Keratinocyte (primary cell): Measurements from ENCODE around the gene MOB3B.

Source experiments
- EZH2 ChIP-seq: IDR thresholded peaks from one replicate; pipeline ENCODE4 v1.6.1; 2012; ENCODE audit warnings: inconsistent platforms, mild to moderate bottlenecking, low read length, moderate library complexity
- TF ChIP-seq, protein P1 (sequence below), 3 experiments: IDR thresholded peaks in 1 of 3; conservative IDR thresholded peaks in 1 of 3; optimal IDR thresholded peaks in 1 of 3; 2 replicates in 2 of 3; 3 replicates in 1 of 3; pipeline versions ENCODE3 to v1.5.1; 2011; ENCODE audit warnings: low read length in 3 of 3, mild to moderate bottlenecking in 3 of 3, moderate library complexity in 2 of 3, control low read depth in 1 of 3, inconsistent platforms in 1 of 3; ENCODE audit not compliant: insufficient read depth in 2 of 3; ENCODE audit errors: extremely low read depth in 1 of 3

DNA sequence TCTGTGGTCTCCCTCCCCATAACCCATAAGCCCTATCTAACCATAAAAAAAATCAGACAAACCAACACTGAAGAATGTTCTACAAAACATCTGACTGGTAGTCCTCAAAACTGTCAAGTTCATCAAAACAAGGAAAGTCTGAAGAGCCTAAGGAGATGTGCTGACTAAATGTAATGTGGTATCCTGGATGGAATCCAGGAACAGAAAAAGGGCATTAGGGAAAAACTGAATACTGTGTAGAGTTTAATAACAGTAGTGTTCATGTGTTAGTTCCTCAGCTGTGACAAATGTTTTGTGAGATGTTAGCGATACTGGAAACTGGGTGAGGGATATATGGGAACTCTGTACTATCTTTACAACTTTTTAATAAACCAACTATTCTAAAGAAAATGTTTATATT, 157.0 kb downstream of the MOB3B start:
- TF ChIP-seq, protein P1, sequence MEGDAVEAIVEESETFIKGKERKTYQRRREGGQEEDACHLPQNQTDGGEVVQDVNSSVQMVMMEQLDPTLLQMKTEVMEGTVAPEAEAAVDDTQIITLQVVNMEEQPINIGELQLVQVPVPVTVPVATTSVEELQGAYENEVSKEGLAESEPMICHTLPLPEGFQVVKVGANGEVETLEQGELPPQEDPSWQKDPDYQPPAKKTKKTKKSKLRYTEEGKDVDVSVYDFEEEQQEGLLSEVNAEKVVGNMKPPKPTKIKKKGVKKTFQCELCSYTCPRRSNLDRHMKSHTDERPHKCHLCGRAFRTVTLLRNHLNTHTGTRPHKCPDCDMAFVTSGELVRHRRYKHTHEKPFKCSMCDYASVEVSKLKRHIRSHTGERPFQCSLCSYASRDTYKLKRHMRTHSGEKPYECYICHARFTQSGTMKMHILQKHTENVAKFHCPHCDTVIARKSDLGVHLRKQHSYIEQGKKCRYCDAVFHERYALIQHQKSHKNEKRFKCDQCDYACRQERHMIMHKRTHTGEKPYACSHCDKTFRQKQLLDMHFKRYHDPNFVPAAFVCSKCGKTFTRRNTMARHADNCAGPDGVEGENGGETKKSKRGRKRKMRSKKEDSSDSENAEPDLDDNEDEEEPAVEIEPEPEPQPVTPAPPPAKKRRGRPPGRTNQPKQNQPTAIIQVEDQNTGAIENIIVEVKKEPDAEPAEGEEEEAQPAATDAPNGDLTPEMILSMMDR (optimal IDR thresholded peaks at IDR 0.05 in 1 of 3, IDR thresholded peaks at IDR 0.05 in 1 of 3, conservative IDR thresholded peaks at IDR 0.05 in 1 of 3; ENCODE audit: extremely low read depth in 1 of 3, insufficient read depth in 2 of 3, low read length in 3 of 3), result no peak
- no peak for TF ChIP-seq EZH2
